ENCODE results near the gene OR51D1. TPM values are rescaled to one million over a fixed set of nuclear protein-coding genes. Genes with fewer than 3 reads are reported as not detected.

The OR51D1 gene, protein sequence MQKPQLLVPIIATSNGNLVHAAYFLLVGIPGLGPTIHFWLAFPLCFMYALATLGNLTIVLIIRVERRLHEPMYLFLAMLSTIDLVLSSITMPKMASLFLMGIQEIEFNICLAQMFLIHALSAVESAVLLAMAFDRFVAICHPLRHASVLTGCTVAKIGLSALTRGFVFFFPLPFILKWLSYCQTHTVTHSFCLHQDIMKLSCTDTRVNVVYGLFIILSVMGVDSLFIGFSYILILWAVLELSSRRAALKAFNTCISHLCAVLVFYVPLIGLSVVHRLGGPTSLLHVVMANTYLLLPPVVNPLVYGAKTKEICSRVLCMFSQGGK
- total RNA-seq (2014; rRNA removed; shearing (Covaris generic); ENCODE audit: low replicate concordance), result not detected in 2 replicates

DNA sequence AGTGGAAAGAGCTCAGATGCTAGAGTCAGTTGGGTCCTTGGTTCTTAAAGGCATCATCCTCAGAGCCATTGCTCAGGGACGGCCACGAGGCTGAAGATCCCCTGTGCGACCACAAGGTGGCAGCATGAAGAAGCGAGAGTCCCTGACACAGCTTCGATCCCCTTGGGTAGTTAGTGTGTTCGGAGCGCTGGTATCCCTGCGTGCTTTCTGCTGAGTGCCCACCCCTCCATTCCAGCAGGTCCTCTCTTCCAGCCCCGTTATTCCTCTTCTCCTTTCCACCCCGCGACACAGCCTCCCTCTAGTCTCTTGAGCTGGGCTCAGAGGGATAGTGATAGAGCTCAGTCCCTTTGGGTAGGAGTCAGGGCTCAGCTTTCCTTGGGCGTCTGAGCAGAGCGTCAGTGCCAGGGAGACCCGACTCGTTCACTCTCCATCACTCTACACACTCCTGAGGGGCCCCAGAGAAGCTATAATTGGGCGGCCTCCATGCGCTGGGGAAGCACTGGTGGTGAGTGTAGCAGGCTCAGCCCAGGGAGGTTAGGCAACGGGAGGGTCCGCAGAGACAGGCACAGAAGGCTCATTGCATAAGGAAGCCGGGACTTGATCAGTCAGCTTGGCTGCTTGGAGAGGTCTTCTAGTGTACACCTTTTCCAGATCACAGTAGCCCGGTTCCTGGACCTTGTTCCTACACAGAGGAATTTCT, at the start of gene OR51D1:
Gene OR51D1, plus strand, starts transcription at position 516 of the 700 bp plus-strand sequence. CDS start 2,314 bp downstream, outside the sequence.
- H2AFZ ChIP-seq (ENCODE audit: low read length), result no peak within 1 kb of the TSS

DNA sequence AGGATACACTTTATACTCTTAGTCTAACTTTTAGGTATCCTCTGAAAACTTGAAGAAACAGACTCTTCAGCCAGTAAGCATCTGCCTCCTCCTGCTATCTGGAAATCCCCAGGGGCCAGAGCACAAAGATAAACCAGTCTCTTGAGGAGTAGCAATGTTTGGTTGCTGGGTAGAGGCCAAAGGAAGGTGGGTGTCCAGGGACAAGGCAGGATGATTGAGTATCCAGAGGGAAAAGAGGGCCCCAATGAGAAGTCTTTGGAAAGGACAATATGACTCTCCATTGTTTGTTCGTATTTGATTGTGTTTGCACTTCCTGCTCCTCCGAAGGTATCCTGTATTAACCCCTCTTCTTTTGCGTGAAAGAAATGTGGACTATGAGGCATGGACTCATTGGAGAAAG, 48.3 kb upstream of the OR51D1 start:
- Histone ChIP-seq H3K79me2 (ENCODE audit: low read length) (no peaks in the 10 kb centered on the region), H3K9me2 (replicated peaks; ENCODE audit: insufficient read depth, low read length) (no peaks in the 10 kb centered on the region)
- no peak for DNase-seq

More for the DNA sequence above, at the start of gene OR51D1:
- Histone ChIP-seq H3K4me2 (ENCODE audit: low read depth, low read length, poor library complexity, severe bottlenecking) (no peak within 1 kb of the TSS), H3K36me3 (ENCODE audit: insufficient read depth, low read length) (no peaks in the 10 kb centered on the region), H3K27me3 (ENCODE audit: low read length) (no peaks in the 10 kb centered on the region), H3K4me1 (ENCODE audit: low read length) (no peaks in the 10 kb centered on the region), H3K9ac (ENCODE audit: low read length) (no peak within 1 kb of the TSS), H3K4me3 (ENCODE audit: low read length) (no peak within 1 kb of the TSS), H3K9me2 (replicated peaks; ENCODE audit: insufficient read depth, low read length) (no peaks in the 10 kb centered on the region), H3K79me2 (ENCODE audit: low read length) (no peaks in the 10 kb centered on the region), H3K9me3 (ENCODE audit: low read length) (no peaks in the 10 kb centered on the region), H3K27ac (ENCODE audit: low read length) (no peak within 1 kb of the TSS), H4K20me1 (ENCODE audit: insufficient read depth, low read depth, low read length) (no peaks in the 10 kb centered on the region)
- DNase-seq, result peak; percentile 85

DNA sequence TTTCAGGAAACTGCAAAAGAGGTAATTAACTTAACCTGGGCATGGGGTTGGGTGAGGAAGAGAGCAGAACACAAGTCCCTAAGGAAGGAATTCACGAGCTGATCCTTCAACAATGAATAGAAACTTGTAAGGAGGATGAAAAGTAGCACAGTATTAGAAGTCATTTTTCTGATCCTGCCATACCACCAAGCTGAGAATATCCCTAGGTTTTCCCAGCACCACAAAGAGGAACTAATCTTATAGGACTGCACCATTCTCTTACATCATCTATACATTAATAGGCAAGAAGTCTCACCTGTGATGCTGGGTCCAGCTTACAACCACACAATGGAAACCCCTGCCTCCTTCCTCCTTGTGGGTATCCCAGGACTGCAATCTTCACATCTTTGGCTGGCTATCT, 43.5 kb upstream of the OR51D1 start, which contains the start of gene OR52I1:
Gene OR52I1, plus strand, starts transcription at position 301 of the 400 bp plus-strand sequence. Its CDS starts 0 bp downstream, at position 301.
- Histone ChIP-seq H3K4me1 (ENCODE audit: low read length) (no peaks in the 10 kb centered on the region), H3K79me2 (ENCODE audit: low read length) (no peaks in the 10 kb centered on the region), H4K20me1 (ENCODE audit: insufficient read depth, low read depth, low read length) (no peaks in the 10 kb centered on the region), H3K27ac (ENCODE audit: low read length) (no peak within 1 kb of the TSS), H2AFZ (ENCODE audit: low read length) (no peak within 1 kb of the TSS), H3K27me3 (ENCODE audit: low read length) (no peaks in the 10 kb centered on the region), H3K4me3 (ENCODE audit: low read length) (no peak within 1 kb of the TSS), H3K9ac (ENCODE audit: low read length) (no peak within 1 kb of the TSS), H3K9me2 (replicated peaks; ENCODE audit: insufficient read depth, low read length) (no peaks in the 10 kb centered on the region), H3K4me2 (ENCODE audit: low read depth, low read length, poor library complexity, severe bottlenecking) (no peak within 1 kb of the TSS), H3K9me3 (ENCODE audit: low read length) (no peaks in the 10 kb centered on the region), H3K36me3 (ENCODE audit: insufficient read depth, low read length) (peaks cover 3% of the 10 kb centered on the region; the same call in 1 of the 2 replicates)
- DNase-seq, result no peak

More for the DNA sequence above, 48.3 kb upstream of the OR51D1 start:
- Histone ChIP-seq H3K27ac (ENCODE audit: low read length) (no peak overlapping the region), H3K4me2 (ENCODE audit: low read depth, low read length, poor library complexity, severe bottlenecking) (no peak overlapping the region), H4K20me1 (ENCODE audit: insufficient read depth, low read depth, low read length) (no peaks in the 10 kb centered on the region), H3K4me3 (ENCODE audit: low read length) (no peak overlapping the region), H3K36me3 (ENCODE audit: insufficient read depth, low read length) (no peaks in the 10 kb centered on the region), H3K4me1 (ENCODE audit: low read length) (no peaks in the 10 kb centered on the region), H2AFZ (ENCODE audit: low read length) (no peak overlapping the region), H3K9me3 (ENCODE audit: low read length) (no peaks in the 10 kb centered on the region), H3K9ac (ENCODE audit: low read length) (no peak overlapping the region), H3K27me3 (ENCODE audit: low read length) (no peaks in the 10 kb centered on the region)

DNA sequence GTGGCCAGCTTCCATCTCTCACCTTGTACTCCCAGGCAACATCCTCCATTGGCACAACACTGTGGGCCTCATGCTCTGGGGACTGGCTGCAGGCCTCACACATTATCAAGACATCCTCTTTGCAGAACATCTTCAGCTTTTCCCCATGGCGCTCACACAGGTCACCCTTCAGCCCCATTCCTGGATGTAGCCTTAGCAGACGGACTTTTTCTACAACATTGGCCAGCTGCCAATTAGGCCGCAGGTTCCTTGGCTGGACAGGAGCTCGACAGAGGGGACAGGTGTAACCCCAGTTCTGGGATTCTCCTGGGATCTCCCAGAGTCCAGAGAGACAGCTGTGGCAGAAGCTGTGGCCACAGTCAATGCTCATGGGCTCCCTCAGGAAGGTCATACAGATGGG, 32.2 kb upstream of the OR51D1 start:
- Histone ChIP-seq H3K9me3 (ENCODE audit: low read length) (no peaks in the 10 kb centered on the region), H3K9ac (ENCODE audit: low read length) (no peak overlapping the region), H3K9me2 (replicated peaks; ENCODE audit: insufficient read depth, low read length) (no peaks in the 10 kb centered on the region; the same call in 1 of the 2 replicates), H3K27me3 (ENCODE audit: low read length) (no peaks in the 10 kb centered on the region), H4K20me1 (ENCODE audit: insufficient read depth, low read depth, low read length) (no peaks in the 10 kb centered on the region), H3K4me3 (ENCODE audit: low read length) (no peak overlapping the region), H3K27ac (ENCODE audit: low read length) (no peak overlapping the region), H3K4me2 (ENCODE audit: low read depth, low read length, poor library complexity, severe bottlenecking) (no peak overlapping the region), H3K36me3 (ENCODE audit: insufficient read depth, low read length) (peaks cover 8% of the 10 kb centered on the region; the same call in 1 of the 2 replicates), H3K4me1 (ENCODE audit: low read length) (peaks cover 18% of the 10 kb centered on the region), H3K79me2 (ENCODE audit: low read length) (peaks cover 26% of the 10 kb centered on the region), H2AFZ (ENCODE audit: low read length) (no peak overlapping the region)
- no peak for DNase-seq

DNA sequence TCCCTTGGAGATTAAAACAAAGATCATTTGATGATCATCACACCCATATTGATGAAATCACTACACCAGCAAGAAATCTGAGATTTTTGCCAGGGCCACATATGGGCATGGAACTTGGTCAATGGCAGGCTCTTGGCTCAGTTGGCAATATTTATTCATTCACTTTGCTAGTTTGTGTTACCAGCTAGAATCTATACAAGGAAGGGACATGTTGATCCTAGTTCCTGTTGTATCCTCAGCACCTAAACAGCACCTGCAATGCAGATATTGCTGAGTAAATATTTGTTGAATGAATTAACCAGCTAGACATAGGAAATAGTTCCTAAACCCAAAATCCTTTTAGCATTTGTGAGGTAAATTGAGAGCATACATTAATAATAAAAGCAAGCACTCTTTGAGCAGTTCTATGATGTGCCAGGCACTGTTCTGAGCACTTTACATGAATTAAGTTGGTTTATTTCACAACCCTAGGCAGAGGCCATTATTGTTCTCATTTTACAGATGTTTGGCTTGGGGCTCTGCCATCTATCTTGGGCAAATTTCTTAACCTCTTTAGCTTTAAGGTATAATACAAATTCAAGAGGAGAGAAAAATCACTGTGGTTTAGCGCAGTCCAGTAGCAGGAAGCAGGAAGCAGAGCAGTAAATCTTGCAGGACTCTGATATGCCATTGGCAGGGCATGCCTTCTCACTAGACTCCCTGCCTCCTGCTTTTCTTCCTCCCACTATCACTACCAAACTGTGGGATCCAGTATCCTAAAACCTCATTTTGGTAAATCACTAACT, 30.9 kb upstream of the OR51D1 start:
- Histone ChIP-seq H3K9ac (ENCODE audit: low read length) (peak overlapping the region; percentile 85), H3K27ac (ENCODE audit: low read length) (no peak overlapping the region), H3K36me3 (ENCODE audit: insufficient read depth, low read length) (peaks cover 8% of the 10 kb centered on the region; the same call in 1 of the 2 replicates), H3K4me1 (ENCODE audit: low read length) (peaks cover 22% of the 10 kb centered on the region), H3K4me3 (ENCODE audit: low read length) (peak overlapping the region; percentile 83), H3K4me2 (ENCODE audit: low read depth, low read length, poor library complexity, severe bottlenecking) (peak overlapping the region; percentile 80), H4K20me1 (ENCODE audit: insufficient read depth, low read depth, low read length) (no peaks in the 10 kb centered on the region), H3K9me3 (ENCODE audit: low read length) (no peaks in the 10 kb centered on the region), H2AFZ (ENCODE audit: low read length) (no peak overlapping the region), H3K27me3 (ENCODE audit: low read length) (no peaks in the 10 kb centered on the region), H3K9me2 (replicated peaks; ENCODE audit: insufficient read depth, low read length) (no peaks in the 10 kb centered on the region; the same call in 1 of the 2 replicates), H3K79me2 (ENCODE audit: low read length) (peaks cover 26% of the 10 kb centered on the region)
- no peak for DNase-seq

DNA sequence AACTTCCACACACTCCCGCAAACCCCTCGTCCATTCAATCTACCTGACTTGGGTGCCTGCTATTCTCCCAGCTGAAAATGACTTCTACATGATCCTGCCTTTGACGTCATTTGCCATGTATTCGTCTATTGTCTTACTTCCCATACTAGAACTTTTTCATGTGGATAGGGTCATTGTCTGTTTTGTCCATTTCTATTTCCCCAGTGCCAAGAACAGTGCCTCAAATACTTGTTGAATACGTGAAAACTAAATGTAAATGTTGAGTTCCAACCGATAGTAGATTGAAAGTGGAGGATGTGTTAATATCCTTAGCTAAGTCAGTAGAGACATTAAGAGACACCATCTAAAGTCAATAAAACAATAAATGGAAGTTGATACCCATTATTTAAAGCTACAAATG, 30.2 kb upstream of the OR51D1 start:
- Histone ChIP-seq H3K4me1 (ENCODE audit: low read length) (peaks cover 22% of the 10 kb centered on the region), H3K36me3 (ENCODE audit: insufficient read depth, low read length) (peaks cover 8% of the 10 kb centered on the region; the same call in 1 of the 2 replicates), H3K4me2 (ENCODE audit: low read depth, low read length, poor library complexity, severe bottlenecking) (peak overlapping the region; percentile 80), H2AFZ (ENCODE audit: low read length) (peak overlapping the region; percentile 44; the same call in 1 of the 2 replicates), H3K27ac (ENCODE audit: low read length) (peak overlapping the region; percentile 64), H3K4me3 (ENCODE audit: low read length) (peak overlapping the region; percentile 83), H3K9me2 (replicated peaks; ENCODE audit: insufficient read depth, low read length) (no peaks in the 10 kb centered on the region; the same call in 1 of the 2 replicates), H3K79me2 (ENCODE audit: low read length) (peaks cover 26% of the 10 kb centered on the region), H3K9ac (ENCODE audit: low read length) (peak overlapping the region; percentile 85), H3K9me3 (ENCODE audit: low read length) (no peaks in the 10 kb centered on the region), H3K27me3 (ENCODE audit: low read length) (no peaks in the 10 kb centered on the region), H4K20me1 (ENCODE audit: insufficient read depth, low read depth, low read length) (no peaks in the 10 kb centered on the region)
- no peak for DNase-seq

DNA sequence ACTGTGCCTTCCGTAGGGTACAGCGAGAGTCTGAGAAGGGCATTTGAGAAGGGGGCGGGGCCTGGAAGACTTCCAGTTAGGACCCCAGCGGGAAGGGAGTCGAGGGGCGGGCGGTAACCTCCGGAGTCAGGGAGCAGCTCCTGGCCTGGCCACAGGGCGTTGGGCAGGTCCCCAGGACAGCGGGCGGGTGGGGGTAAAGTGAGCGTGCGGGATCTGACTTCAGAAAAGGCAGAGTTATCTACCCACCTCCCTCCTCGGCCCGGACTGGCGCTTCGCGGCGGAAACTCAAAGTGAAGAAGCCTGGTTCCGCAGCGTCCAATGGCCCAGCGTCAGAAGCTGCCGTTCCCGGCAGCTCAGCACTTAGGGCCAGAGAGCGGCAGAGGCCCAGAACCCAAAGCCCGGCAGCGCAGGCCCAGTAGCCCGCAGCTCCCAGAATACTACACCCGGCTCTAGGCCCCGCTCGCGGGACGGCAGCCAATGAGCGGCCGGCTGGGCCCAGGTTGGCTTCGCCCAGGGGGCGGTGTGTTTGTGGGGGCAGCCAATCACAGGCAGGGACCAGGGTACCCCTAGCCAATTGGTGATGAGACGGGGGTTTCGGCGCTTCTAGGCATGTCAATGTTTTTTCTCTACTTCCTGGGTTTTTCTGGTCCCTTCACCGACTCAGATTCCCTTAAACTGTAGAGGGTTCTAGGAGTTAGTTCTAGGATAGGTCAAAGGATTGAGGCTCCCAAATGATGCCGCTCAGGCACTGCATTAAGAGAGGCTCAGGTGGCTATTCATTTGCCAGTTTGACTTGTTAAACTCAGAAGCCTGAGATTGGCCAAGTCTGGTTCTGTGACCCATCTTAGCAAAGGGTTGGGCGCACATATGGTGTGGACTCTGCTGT, 29.3 kb upstream of the OR51D1 start, which contains the start of gene TRIM68:
Gene TRIM68, minus strand, starts transcription at position 451 of the 886 bp plus-strand sequence. CDS start 2,727 bp downstream, outside the sequence.
- peak within 1 kb of the TSS; percentile 83 for H3K4me3 ChIP-seq (ENCODE audit: low read length)

More for the DNA sequence above, 29.3 kb upstream of the OR51D1 start, which contains the start of gene TRIM68:
- Histone ChIP-seq H3K27me3 (ENCODE audit: low read length) (no peaks in the 10 kb centered on the region), H3K9me3 (ENCODE audit: low read length) (no peaks in the 10 kb centered on the region), H3K36me3 (ENCODE audit: insufficient read depth, low read length) (peaks cover 8% of the 10 kb centered on the region; the same call in 1 of the 2 replicates), H3K4me1 (ENCODE audit: low read length) (peaks cover 22% of the 10 kb centered on the region), H2AFZ (ENCODE audit: low read length) (peak within 1 kb of the TSS; percentile 98), H3K9me2 (replicated peaks; ENCODE audit: insufficient read depth, low read length) (no peaks in the 10 kb centered on the region; the same call in 1 of the 2 replicates), H4K20me1 (ENCODE audit: insufficient read depth, low read depth, low read length) (no peaks in the 10 kb centered on the region), H3K9ac (ENCODE audit: low read length) (peak within 1 kb of the TSS; percentile 85), H3K4me2 (ENCODE audit: low read depth, low read length, poor library complexity, severe bottlenecking) (peak within 1 kb of the TSS; percentile 80), H3K79me2 (ENCODE audit: low read length) (peaks cover 26% of the 10 kb centered on the region), H3K27ac (ENCODE audit: low read length) (peak within 1 kb of the TSS; percentile 64)
- peak; percentile 98 for DNase-seq

Data from Karpas-422 (cell line).